Superior temporal gyrus (tissue), 1 donor: ENCODE data around the gene UBAC2.

Source experiments
- DNase-seq: peaks from one replicate; pipeline ENCODE4 v3.0.0-alpha.2; 2016; ENCODE audit errors: extremely low spot score

Gene UBAC2

DNA sequence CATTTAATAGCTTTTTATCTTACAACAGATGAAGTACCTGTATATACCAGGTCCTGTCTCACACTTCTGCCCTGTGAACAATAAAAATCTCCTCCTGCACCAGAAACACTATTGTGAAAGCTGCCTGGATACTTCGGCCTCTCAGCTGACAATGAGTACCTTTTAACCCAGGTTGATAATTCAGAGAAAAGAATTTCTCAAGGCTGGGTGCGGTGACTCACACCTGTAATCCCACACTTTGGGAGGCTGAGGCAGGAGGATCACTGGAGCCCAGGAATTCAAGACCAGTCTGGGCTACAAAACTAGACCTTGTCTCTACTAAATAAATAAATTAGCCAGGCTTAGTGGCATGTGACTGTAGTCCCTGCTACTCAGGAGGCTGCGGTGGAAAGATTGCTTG lies 235.3 kb downstream of the UBAC2 start:
- no peak for DNase-seq
